Measurements from ENCODE around the gene OSM. TPM values are rescaled to one million over a fixed set of nuclear protein-coding genes. Genes with fewer than 3 reads are reported as not detected.

Gene OSM
- not detected for polyA plus RNA-seq (2013, experiment 1 of 2)
- polyA plus RNA-seq (2013, experiment 2 of 2), result not detected

- H3K4me2 ChIP-seq (ENCODE audit: low read length), result no peak within 1 kb of the TSS
- H3K36me3 ChIP-seq (ENCODE audit: control insufficient read depth, insufficient read depth, low read length), result no peaks in the 10 kb centered on the region
- H2BK15ac ChIP-seq (replicated peaks; ENCODE audit: low read depth), result no peak within 1 kb of the TSS
- no peak within 1 kb of the TSS for H3K27ac ChIP-seq (ENCODE audit: low read depth, low read length)
- no peak within 1 kb of the TSS for H2AK5ac ChIP-seq (ENCODE audit: low read length)
- DNase-seq, result no peak
- H3K4ac ChIP-seq (ENCODE audit: low read depth, low read length), result no peak within 1 kb of the TSS
- H3K4me1 ChIP-seq (ENCODE audit: control insufficient read depth, low read depth, low read length), result no peaks in the 10 kb centered on the region
- WGBS (ENCODE audit: extremely low coverage, insufficient coverage, low lambda C conversion rate), result no CpG with 5 or more reads among the region's 35 CpGs
- no peak within 1 kb of the TSS for H2BK5ac ChIP-seq (ENCODE audit: low read length)
- no peak within 1 kb of the TSS for H3K56ac ChIP-seq (ENCODE audit: low read length)
- H3K18ac ChIP-seq (ENCODE audit: low read length), result no peak within 1 kb of the TSS
- no peaks in the 10 kb centered on the region for H3K79me2 ChIP-seq (ENCODE audit: control insufficient read depth, insufficient read depth, low read length)
- no peak within 1 kb of the TSS for H3K23ac ChIP-seq (ENCODE audit: low read length)
- no peaks in the 10 kb centered on the region for H3K27me3 ChIP-seq (ENCODE audit: insufficient read depth, low read length, poor library complexity)
- H3K4me3 ChIP-seq (ENCODE audit: low read length), result no peak within 1 kb of the TSS
- H4K8ac ChIP-seq (ENCODE audit: low read depth, low read length), result no peak within 1 kb of the TSS
- H3K79me1 ChIP-seq (ENCODE audit: low read length), result no peaks in the 10 kb centered on the region
- H2BK120ac ChIP-seq (ENCODE audit: low read depth, low read length), result no peak within 1 kb of the TSS
- H3K9ac ChIP-seq (ENCODE audit: low read length), result no peak within 1 kb of the TSS
- no peak within 1 kb of the TSS for H4K5ac ChIP-seq (ENCODE audit: low read length)
Measured at GRCh38 chr22:30266445-30267381, at the start of gene OSM. Gene OSM, minus strand, starts transcription at chr22:30266851. Its CDS starts 52 bp downstream, at chr22:30266799.

- no peak overlapping the region for H2BK15ac ChIP-seq (replicated peaks; ENCODE audit: low read depth)
- no peak overlapping the region for H3K23ac ChIP-seq (ENCODE audit: low read length)
- no peak overlapping the region for H3K27ac ChIP-seq (ENCODE audit: low read depth, low read length)
Measured at GRCh38 chr22:30315962-30316576, 49.4 kb upstream of the OSM start.

GRCh38 chr22:30314915-30315314, 48.3 kb upstream of the OSM start:
- no peaks in the 10 kb centered on the region for H3K79me2 ChIP-seq (ENCODE audit: control insufficient read depth, insufficient read depth, low read length)
- peak; percentile 31 for DNase-seq
- no peaks in the 10 kb centered on the region for H3K27me3 ChIP-seq (ENCODE audit: insufficient read depth, low read length, poor library complexity)
- no peak overlapping the region for H3K18ac ChIP-seq (ENCODE audit: low read length)
- H3K23ac ChIP-seq (ENCODE audit: low read length), result no peak overlapping the region
- H2BK15ac ChIP-seq (replicated peaks; ENCODE audit: low read depth), result no peak overlapping the region
- H3K4ac ChIP-seq (ENCODE audit: low read depth, low read length), result no peak overlapping the region
- no peaks in the 10 kb centered on the region for H3K79me1 ChIP-seq (ENCODE audit: low read length)
- WGBS (ENCODE audit: extremely low coverage, insufficient coverage, low lambda C conversion rate), result no CpG with 5 or more reads among the region's 8 CpGs
- no peak overlapping the region for H2BK120ac ChIP-seq (ENCODE audit: low read depth, low read length)
- H3K9ac ChIP-seq (ENCODE audit: low read length), result no peak overlapping the region
- H3K27ac ChIP-seq (ENCODE audit: low read depth, low read length), result no peak overlapping the region
- H3K4me2 ChIP-seq (ENCODE audit: low read length), result no peak overlapping the region
- peaks cover 3% of the 10 kb centered on the region for H3K4me1 ChIP-seq (ENCODE audit: control insufficient read depth, low read depth, low read length)
- no peak overlapping the region for H3K56ac ChIP-seq (ENCODE audit: low read length)
- H3K36me3 ChIP-seq (ENCODE audit: control insufficient read depth, insufficient read depth, low read length), result no peaks in the 10 kb centered on the region
- no peak overlapping the region for H2AK5ac ChIP-seq (ENCODE audit: low read length)
- no peak overlapping the region for H3K4me3 ChIP-seq (ENCODE audit: low read length)
- no peak overlapping the region for H2BK5ac ChIP-seq (ENCODE audit: low read length)
- H4K8ac ChIP-seq (ENCODE audit: low read depth, low read length), result no peak overlapping the region
- H4K5ac ChIP-seq (ENCODE audit: low read length), result no peak overlapping the region

More at GRCh38 chr22:30315962-30316576, 49.4 kb upstream of the OSM start:
- no peak overlapping the region for H4K8ac ChIP-seq (ENCODE audit: low read depth, low read length)
- H3K79me2 ChIP-seq (ENCODE audit: control insufficient read depth, insufficient read depth, low read length), result no peaks in the 10 kb centered on the region
- H3K36me3 ChIP-seq (ENCODE audit: control insufficient read depth, insufficient read depth, low read length), result no peaks in the 10 kb centered on the region
- no peak overlapping the region for H3K18ac ChIP-seq (ENCODE audit: low read length)
- no peak overlapping the region for H3K9ac ChIP-seq (ENCODE audit: low read length)
- DNase-seq, result no peak
- H3K4me2 ChIP-seq (ENCODE audit: low read length), result no peak overlapping the region
- peaks cover under 1% of the 10 kb centered on the region for H3K4me1 ChIP-seq (ENCODE audit: control insufficient read depth, low read depth, low read length)
- no peak overlapping the region for H2BK120ac ChIP-seq (ENCODE audit: low read depth, low read length)
- H3K56ac ChIP-seq (ENCODE audit: low read length), result no peak overlapping the region
- H2AK5ac ChIP-seq (ENCODE audit: low read length), result no peak overlapping the region
- no peak overlapping the region for H4K5ac ChIP-seq (ENCODE audit: low read length)
- no peak overlapping the region for H2BK5ac ChIP-seq (ENCODE audit: low read length)
- no peak overlapping the region for H3K4me3 ChIP-seq (ENCODE audit: low read length)
- no CpG with 5 or more reads among the region's 2 CpGs for WGBS (ENCODE audit: extremely low coverage, insufficient coverage, low lambda C conversion rate)
- H3K27me3 ChIP-seq (ENCODE audit: insufficient read depth, low read length, poor library complexity), result no peaks in the 10 kb centered on the region
- H3K79me1 ChIP-seq (ENCODE audit: low read length), result no peaks in the 10 kb centered on the region
- H3K4ac ChIP-seq (ENCODE audit: low read depth, low read length), result no peak overlapping the region

- Histone ChIP-seq H4K8ac (ENCODE audit: low read depth, low read length) (no peak overlapping the region), H3K36me3 (ENCODE audit: control insufficient read depth, insufficient read depth, low read length) (no peaks in the 10 kb centered on the region), H3K27ac (ENCODE audit: low read depth, low read length) (no peak overlapping the region), H4K5ac (ENCODE audit: low read length) (no peak overlapping the region), H3K4me3 (ENCODE audit: low read length) (no peak overlapping the region), H3K4me2 (ENCODE audit: low read length) (no peak overlapping the region), H2BK120ac (ENCODE audit: low read depth, low read length) (no peak overlapping the region), H3K18ac (ENCODE audit: low read length) (no peak overlapping the region), H2BK15ac (replicated peaks; ENCODE audit: low read depth) (no peak overlapping the region), H2BK5ac (ENCODE audit: low read length) (no peak overlapping the region), H3K79me2 (ENCODE audit: control insufficient read depth, insufficient read depth, low read length) (no peaks in the 10 kb centered on the region), H3K4me1 (ENCODE audit: control insufficient read depth, low read depth, low read length) (peaks cover 3% of the 10 kb centered on the region), H3K56ac (ENCODE audit: low read length) (no peak overlapping the region), H3K4ac (ENCODE audit: low read depth, low read length) (no peak overlapping the region), H3K27me3 (ENCODE audit: insufficient read depth, low read length, poor library complexity) (no peaks in the 10 kb centered on the region), H2AK5ac (ENCODE audit: low read length) (no peak overlapping the region), H3K9ac (ENCODE audit: low read length) (no peak overlapping the region), H3K79me1 (ENCODE audit: low read length) (no peaks in the 10 kb centered on the region), H3K23ac (ENCODE audit: low read length) (no peak overlapping the region)
- DNase-seq, result no peak
- no CpG with 5 or more reads among the region's 8 CpGs for WGBS (ENCODE audit: extremely low coverage, insufficient coverage, low lambda C conversion rate)
Measured at GRCh38 chr22:30313527-30314363, 47.1 kb upstream of the OSM start.

- no peak overlapping the region for H4K8ac ChIP-seq (ENCODE audit: low read depth, low read length)
- no peak for DNase-seq
- no peaks in the 10 kb centered on the region for H3K27me3 ChIP-seq (ENCODE audit: insufficient read depth, low read length, poor library complexity)
- no peaks in the 10 kb centered on the region for H3K79me1 ChIP-seq (ENCODE audit: low read length)
- no peak overlapping the region for H3K56ac ChIP-seq (ENCODE audit: low read length)
- H3K27ac ChIP-seq (ENCODE audit: low read depth, low read length), result no peak overlapping the region
- H2BK15ac ChIP-seq (replicated peaks; ENCODE audit: low read depth), result no peak overlapping the region
- H2BK120ac ChIP-seq (ENCODE audit: low read depth, low read length), result no peak overlapping the region
- H4K5ac ChIP-seq (ENCODE audit: low read length), result no peak overlapping the region
- peaks cover 3% of the 10 kb centered on the region for H3K4me1 ChIP-seq (ENCODE audit: control insufficient read depth, low read depth, low read length)
- no peak overlapping the region for H3K4me2 ChIP-seq (ENCODE audit: low read length)
- no peak overlapping the region for H2BK5ac ChIP-seq (ENCODE audit: low read length)
- H3K79me2 ChIP-seq (ENCODE audit: control insufficient read depth, insufficient read depth, low read length), result no peaks in the 10 kb centered on the region
- H3K4me3 ChIP-seq (ENCODE audit: low read length), result no peak overlapping the region
- H3K36me3 ChIP-seq (ENCODE audit: control insufficient read depth, insufficient read depth, low read length), result no peaks in the 10 kb centered on the region
- no peak overlapping the region for H3K4ac ChIP-seq (ENCODE audit: low read depth, low read length)
- WGBS (ENCODE audit: extremely low coverage, insufficient coverage, low lambda C conversion rate), result no CpG with 5 or more reads among the region's 6 CpGs
- no peak overlapping the region for H3K18ac ChIP-seq (ENCODE audit: low read length)
- no peak overlapping the region for H2AK5ac ChIP-seq (ENCODE audit: low read length)
- H3K23ac ChIP-seq (ENCODE audit: low read length), result no peak overlapping the region
- no peak overlapping the region for H3K9ac ChIP-seq (ENCODE audit: low read length)
Measured at GRCh38 chr22:30312053-30312452, 45.4 kb upstream of the OSM start.

Measured in mesendoderm (in vitro differentiated cells).